HG03565 (cell line): ENCODE results near the gene FUBP3.

Experiments
- ATAC-seq: cut with Tn5 transposase; IDR thresholded peaks from one replicate; pipeline ENCODE4 v1.9.1; 2021; ENCODE audit warnings: mild to moderate bottlenecking, moderate library complexity; ENCODE audit not compliant: unreplicated experiment

The FUBP3 gene

GRCh38 chr9:130661451-130662098 lies 82.2 kb downstream of the FUBP3 start:
- no peak for ATAC-seq

DNA sequence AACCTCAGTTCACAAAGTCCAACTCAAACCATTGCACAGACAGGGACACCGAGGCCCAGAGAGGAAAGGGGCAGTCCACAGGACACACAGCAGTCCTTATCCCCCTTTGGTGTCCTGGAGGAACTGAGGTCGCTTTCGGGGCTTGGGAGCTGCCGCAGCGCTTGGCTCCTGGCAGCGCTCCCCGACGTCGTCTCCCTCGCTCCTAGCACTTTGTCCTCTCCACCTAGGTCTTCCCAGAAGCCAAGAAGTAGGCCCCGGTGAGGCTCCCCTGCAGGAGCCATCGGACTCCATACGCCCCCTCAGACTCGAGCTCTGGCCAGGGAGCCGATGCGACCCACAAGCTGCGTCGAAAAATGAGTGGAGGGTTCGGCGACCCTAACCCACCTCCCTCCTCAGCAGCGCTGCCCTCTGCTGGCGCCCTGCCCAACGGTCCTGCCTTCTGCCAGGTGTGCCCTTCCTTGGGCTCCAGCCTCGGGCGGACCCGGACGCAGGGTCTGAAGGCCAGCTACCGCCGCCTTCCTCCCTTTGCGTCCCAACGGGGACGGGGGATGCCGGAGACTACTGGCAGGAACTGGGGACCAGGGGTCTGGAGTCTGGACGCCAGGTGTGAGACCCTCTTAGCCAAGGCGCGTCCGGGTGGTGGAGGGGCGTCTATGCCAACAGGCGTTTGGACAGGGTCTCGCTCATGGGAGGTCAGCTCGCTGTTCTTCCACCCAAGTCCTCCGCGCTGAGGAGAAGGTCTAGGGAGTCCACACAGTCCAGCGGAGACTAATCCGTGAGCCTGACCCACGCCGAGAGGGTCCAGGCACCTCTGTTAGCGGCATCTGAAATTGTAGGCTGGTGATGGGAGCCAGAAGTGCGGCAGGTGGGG lies 83.0 kb downstream of the FUBP3 start:
- ATAC-seq: no peak

DNA sequence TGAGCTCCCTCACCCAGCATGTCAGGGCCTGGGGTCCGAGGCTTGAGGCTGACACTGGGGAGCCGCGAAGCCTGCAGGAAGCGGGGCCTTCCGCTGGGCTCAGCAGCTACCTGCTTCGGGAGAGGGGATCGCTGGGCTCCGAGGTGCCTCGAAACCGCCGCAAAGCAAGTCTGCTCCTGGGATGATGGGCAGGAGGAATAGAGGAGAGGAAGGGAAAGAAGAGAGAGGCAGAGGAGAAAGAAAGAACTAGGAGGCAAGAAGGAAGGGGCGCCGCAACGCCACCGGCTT lies 83.5 kb downstream of the FUBP3 start:
- no peak for ATAC-seq

DNA sequence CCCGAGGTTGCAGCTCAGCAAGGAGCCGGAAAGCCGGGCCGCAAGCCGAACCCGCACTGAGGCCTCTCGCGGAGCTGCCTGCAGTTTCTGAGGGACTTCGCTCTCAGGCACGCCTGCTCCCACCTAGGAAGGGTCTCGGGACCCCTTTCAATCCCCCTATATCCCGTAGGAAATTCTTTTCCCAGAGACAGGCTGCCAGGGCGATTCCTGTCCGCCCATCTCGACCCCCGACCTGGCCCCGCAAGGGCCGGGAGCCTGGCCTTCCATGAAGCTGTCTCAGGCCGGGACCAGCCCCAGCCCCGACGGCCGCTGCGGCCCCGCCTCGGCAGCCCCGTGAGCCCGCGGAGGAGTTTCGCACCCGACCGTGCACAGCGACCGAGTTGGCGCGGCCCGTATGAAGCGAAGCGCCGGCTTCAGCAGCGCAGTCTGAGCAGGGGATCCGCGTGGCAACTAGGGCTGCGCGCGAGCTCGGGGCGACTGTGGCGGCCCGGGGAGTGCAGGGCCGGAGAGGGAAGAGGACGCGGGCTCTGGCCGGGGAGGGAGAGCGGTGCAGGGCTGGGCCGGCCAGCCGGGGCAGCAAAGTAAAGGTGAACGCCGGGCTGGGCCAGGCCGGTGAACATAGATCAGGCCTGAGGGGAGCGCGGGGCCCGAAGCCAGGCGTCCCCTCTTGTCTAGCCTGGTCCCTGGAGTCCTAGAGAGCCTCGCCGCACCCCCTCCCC lies 84.0 kb downstream of the FUBP3 start:
- ATAC-seq: no peak

- no peak for ATAC-seq
Observed at GRCh38 chr9:130663977-130664250, 84.5 kb downstream of the FUBP3 start.

DNA sequence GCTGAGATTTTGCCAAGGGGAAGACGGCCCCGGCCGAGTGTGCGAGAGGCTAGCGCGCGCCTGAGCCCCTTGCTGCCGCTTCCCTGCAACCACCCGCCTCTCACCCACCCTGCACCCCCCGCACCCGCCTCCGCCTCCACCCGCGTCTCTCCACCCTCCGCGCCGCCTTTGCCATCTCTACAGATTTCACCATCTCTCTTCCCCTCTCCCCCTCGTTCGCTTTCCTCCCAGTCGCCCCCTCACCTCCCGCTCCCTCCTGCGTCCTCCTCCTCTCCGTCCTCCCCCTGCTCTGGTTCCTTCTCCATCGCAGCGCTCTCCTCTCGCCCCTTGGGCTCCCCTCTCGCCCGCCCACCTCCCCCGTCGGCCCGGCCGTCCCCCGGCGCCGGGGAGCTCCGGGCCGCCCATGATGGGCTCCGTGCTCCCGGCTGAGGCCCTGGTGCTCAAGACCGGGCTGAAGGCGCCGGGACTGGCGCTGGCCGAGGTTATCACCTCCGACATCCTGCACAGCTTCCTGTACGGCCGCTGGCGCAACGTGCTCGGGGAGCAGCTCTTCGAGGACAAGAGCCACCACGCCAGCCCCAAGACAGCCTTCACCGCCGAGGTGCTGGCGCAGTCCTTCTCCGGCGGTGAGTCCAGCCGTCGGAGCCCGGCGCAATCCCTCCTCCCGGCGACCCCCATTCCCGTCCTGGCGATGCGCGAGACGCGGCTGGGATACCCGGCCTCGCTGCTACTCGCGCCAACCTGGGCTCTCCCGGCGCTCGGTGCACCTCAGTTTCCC lies 85.1 kb downstream of the FUBP3 start, which contains the start of gene PRDM12:
Gene PRDM12 (plus strand): TSS at position 344 of the 778 bp plus-strand sequence. CDS start 60 bp downstream, at position 404.
- no peak for ATAC-seq

- ATAC-seq: no peak
Observed at GRCh38 chr9:130665029-130665430, 85.7 kb downstream of the FUBP3 start.

- no peak for ATAC-seq
Observed at GRCh38 chr9:130665431-130666392, 86.3 kb downstream of the FUBP3 start.

- ATAC-seq: no peak
Observed at GRCh38 chr9:130666393-130667119, 87.2 kb downstream of the FUBP3 start.

DNA sequence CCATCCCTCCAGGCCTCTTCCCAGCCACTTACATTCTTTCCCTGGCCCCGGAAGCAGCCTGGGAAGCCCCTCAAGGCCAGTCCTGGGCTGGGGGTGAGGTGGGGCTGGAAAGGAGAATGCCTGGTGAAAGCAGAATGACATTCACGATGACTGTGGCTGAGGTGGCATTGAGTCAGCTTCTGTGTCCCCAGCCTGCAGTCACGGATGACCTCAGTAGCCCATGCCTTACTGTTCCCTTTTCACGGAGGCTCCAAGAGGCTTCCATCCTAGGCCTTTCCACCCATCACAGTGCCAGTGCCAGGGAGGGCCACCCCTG lies 87.7 kb downstream of the FUBP3 start:
- no peak for ATAC-seq

- no peak for ATAC-seq
Observed at GRCh38 chr9:130668196-130668595, 88.8 kb downstream of the FUBP3 start.

DNA sequence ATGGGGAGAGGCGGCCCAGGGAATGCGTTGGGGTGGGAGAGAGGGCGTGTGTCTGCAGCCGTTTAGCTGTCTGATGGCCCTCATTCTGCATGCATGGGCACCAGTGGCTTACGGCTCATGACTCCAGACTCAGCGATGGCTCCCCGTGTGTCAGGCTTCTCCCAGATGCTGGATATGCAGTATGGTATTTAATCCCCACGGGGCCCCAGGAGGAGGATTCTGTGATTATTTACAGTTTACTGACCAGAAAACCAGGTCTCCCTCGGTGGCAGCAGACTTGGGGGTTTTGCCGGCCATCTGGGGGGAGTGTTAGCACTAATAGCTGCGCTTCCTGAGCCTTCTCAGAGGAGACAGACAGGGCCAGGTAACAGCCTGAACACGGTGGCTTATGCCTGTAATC lies 89.3 kb downstream of the FUBP3 start:
- ATAC-seq: no peak

- no peak for ATAC-seq
Observed at GRCh38 chr9:130669965-130670364, 90.6 kb downstream of the FUBP3 start.

- no peak for ATAC-seq
Observed at GRCh38 chr9:130670644-130671043, 91.3 kb downstream of the FUBP3 start.

DNA sequence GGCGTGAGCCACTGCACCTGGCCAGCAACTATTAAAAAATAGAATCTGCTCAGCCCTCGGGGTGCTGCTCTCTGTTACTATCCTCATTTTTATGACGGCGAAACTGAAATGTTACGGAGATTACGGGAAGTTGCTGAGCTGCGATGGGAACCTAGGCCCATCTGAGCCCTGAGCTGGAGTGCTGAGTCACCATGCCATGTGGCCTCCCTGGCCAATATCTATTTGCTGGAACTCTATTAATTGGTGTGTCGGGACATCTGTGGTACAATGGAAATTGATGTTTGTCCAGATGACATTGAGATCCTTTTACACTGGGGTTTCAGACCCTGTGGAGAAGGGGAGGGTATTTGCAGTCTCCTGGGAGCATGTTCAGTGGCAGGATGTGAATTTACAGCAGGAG lies 93.1 kb downstream of the FUBP3 start:
- no peak for ATAC-seq

DNA sequence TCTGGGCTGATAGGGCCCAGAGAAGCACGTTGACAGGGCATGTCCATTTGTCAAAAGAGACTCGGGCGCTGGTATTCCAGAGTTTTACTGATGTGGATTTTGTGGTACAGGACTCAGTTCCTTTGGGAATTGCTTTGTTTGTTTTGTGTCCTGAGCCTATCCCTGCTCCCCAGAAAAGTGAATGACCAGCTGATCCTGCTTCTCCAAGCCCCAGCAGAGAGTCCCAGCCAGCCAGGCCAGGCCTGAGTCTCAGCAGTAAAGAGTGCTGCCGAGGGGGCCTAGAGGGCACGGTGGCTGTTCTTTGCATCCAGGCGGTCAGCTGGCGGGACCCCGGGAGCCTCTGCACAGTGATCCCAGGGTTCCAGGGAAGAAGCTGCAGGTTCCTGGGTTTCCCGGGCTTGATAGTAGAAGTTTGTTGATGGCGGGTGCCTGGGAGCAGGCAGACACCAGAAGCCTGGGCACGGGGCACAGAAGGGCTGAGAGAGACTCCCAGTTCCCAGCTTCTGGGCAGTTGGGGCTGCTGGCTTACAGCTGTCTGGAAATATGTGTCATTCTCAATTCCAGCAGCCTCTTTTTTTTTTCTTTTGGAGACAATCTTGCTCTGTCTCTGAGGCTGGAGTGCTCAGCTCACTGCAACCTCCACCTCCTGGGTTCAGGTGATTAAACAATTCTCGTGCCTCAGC lies 93.7 kb downstream of the FUBP3 start:
- ATAC-seq: no peak

DNA sequence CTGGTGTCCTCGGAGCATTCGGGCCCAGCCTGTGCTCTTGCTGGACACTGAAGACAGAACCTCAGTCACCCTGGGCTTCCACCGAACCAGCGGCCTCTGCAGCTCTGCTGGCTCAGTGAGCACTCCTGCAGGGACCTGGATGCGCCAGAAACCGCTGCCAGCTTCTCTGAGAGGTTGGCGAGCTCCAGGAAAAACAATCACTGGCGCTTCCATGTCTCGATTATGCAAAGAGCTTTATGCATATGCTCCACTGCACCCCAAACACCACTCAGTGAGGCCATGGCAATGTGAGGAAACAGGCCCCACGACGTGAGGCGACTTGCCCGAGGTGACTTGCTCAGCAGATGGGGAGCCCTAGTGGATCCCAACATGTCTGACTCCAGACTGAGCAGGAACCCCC lies 96.0 kb downstream of the FUBP3 start:
- ATAC-seq: no peak

DNA sequence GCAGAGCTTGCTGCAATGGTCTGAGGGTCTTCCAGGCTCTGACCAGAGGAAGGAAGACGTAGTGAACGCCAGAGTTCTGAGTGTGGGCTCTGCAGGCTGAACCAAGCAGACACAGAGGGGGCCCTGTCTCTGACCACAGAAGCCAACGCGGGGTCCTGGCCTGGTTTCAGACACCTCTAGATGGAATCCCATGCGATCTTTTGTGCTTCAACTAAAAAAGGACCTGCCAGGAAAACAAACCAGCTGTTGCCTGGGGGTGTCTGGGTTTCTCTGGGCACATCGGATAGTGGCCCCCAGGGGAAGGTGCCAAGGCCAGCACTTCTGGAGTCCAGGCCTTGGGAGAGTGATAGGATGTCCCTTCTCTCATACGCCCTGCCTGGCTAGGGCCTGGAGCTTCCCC lies 97.9 kb downstream of the FUBP3 start:
- no peak for ATAC-seq
